H9 (cell line): ENCODE data around the gene NAALADL1. TPM values are rescaled to one million over a fixed set of nuclear protein-coding genes. Genes with fewer than 3 reads are reported as not detected.

Source experiments
- DNase-seq: peaks from one replicate; pipeline ENCODE4 v3.0.0-alpha.2; 2017
- H2AFZ ChIP-seq: one replicate; pipeline ENCODE4 v1.6.1; 2013; ENCODE audit warnings: mild to moderate bottlenecking, low read length, control low read depth, moderate library complexity
- H2AK5ac ChIP-seq: 2 replicates; pipeline ENCODE4 v1.6.1; 2013; ENCODE audit warnings: low read length, control low read depth, mixed read lengths; ENCODE audit not compliant: insufficient read length
- H2BK120ac ChIP-seq: one replicate; pipeline ENCODE4 v1.6.1; 2013; ENCODE audit warnings: low read depth, mild to moderate bottlenecking, low read length, control low read depth, inconsistent platforms; ENCODE audit not compliant: poor library complexity, severe bottlenecking
- H2BK12ac ChIP-seq: 2 replicates; pipeline ENCODE4 v1.6.1; 2013; ENCODE audit warnings: low read length, control low read depth, mixed read lengths, low read depth; ENCODE audit not compliant: insufficient read length
- H2BK15ac ChIP-seq: 2 replicates; pipeline ENCODE4 v1.6.1; 2013; ENCODE audit warnings: low read depth, low read length, control low read depth
- H2BK20ac ChIP-seq: one replicate; pipeline ENCODE4 v1.6.1; 2013; ENCODE audit warnings: low read depth, mild to moderate bottlenecking, low read length, control low read depth, inconsistent platforms; ENCODE audit not compliant: poor library complexity, severe bottlenecking
- H2BK5ac ChIP-seq: 2 replicates; pipeline ENCODE4 v1.6.1; 2013; ENCODE audit warnings: low read length, control low read depth, mixed read lengths; ENCODE audit not compliant: insufficient read length
- H3K14ac ChIP-seq: 2 replicates; pipeline ENCODE4 v1.6.1; 2013; ENCODE audit warnings: low read length, control low read depth; ENCODE audit not compliant: insufficient read depth
- H3K18ac ChIP-seq: 2 replicates; pipeline ENCODE4 v1.6.1; 2013; ENCODE audit warnings: low read depth, mild to moderate bottlenecking, mixed read lengths, low read length, control low read depth; ENCODE audit not compliant: insufficient read length
- H3K23ac ChIP-seq: 2 replicates; pipeline ENCODE4 v1.6.1; 2013; ENCODE audit warnings: low read length, control low read depth, mixed read lengths, low read depth; ENCODE audit not compliant: insufficient read length
- H3K23me2 ChIP-seq: 2 replicates; pipeline ENCODE4 v1.6.1; 2013; ENCODE audit warnings: low read depth, mild to moderate bottlenecking, mixed read lengths, low read length, control low read depth; ENCODE audit not compliant: insufficient read length, poor library complexity, severe bottlenecking
- H3K27ac ChIP-seq: 2 replicates; pipeline ENCODE4 v1.5.1; 2013; ENCODE audit warnings: low read length, control low read depth, mixed read lengths, low read depth; ENCODE audit not compliant: insufficient read length
- H3K27me3 ChIP-seq: 2 replicates; pipeline ENCODE4 v1.6.1; 2013; ENCODE audit warnings: low read length, control low read depth, inconsistent platforms; ENCODE audit not compliant: insufficient read depth
- H3K4ac ChIP-seq: 2 replicates; pipeline ENCODE4 v1.6.1; 2013; ENCODE audit warnings: low read depth, mild to moderate bottlenecking, control low read depth, inconsistent platforms, low read length, moderate library complexity
- H3K4me1 ChIP-seq: 2 replicates; pipeline ENCODE4 v1.6.1; 2013; ENCODE audit warnings: low read length, control low read depth, inconsistent platforms; ENCODE audit not compliant: insufficient read depth
- H3K4me2 ChIP-seq: 2 replicates; pipeline ENCODE4 v1.6.1; 2013; ENCODE audit warnings: low read length, control low read depth, mixed read lengths; ENCODE audit not compliant: insufficient read length, insufficient read depth
- H3K56ac ChIP-seq: 2 replicates; pipeline ENCODE4 v1.6.1; 2013; ENCODE audit warnings: low read depth, mild to moderate bottlenecking, mixed read lengths, low read length, control low read depth; ENCODE audit not compliant: insufficient read length
- H3K79me1 ChIP-seq: 2 replicates; pipeline ENCODE4 v1.6.1; 2013; ENCODE audit warnings: low read depth, mild to moderate bottlenecking, moderate library complexity, low read length, control low read depth, inconsistent platforms; ENCODE audit not compliant: insufficient read depth, poor library complexity, severe bottlenecking
- H3K79me2 ChIP-seq: 2 replicates; pipeline ENCODE4 v1.6.1; 2013; ENCODE audit warnings: low read length, control low read depth, inconsistent platforms; ENCODE audit not compliant: insufficient read depth
- H3K9ac ChIP-seq: 2 replicates; pipeline ENCODE4 v1.6.1; 2013; ENCODE audit warnings: low read length, control low read depth, mixed read lengths; ENCODE audit not compliant: insufficient read length; ENCODE audit errors: extremely low read depth
- H3K9me3 ChIP-seq: one replicate; pipeline ENCODE4 v1.6.1; 2013; ENCODE audit warnings: low read depth, low read length, inconsistent platforms; ENCODE audit not compliant: control insufficient read depth
- H3T11ph ChIP-seq: one replicate; pipeline ENCODE4 v1.6.1; 2013; ENCODE audit warnings: mild to moderate bottlenecking, low read length, control low read depth, inconsistent platforms
- H4K20me1 ChIP-seq: one replicate; pipeline ENCODE4 v1.6.1; 2013; ENCODE audit not compliant: control insufficient read depth, insufficient read length, insufficient read depth
- H4K5ac ChIP-seq: 2 replicates; pipeline ENCODE4 v1.6.1; 2013; ENCODE audit warnings: low read depth, mild to moderate bottlenecking, mixed read lengths, low read length, control low read depth; ENCODE audit not compliant: insufficient read length
- H4K8ac ChIP-seq: replicated peaks from 2 replicates; pipeline ENCODE4 v1.6.1; 2013; ENCODE audit warnings: low read length, control low read depth, mixed read lengths, low read depth; ENCODE audit not compliant: insufficient read length
- H4K91ac ChIP-seq: 2 replicates; pipeline ENCODE4 v1.6.1; 2013; ENCODE audit warnings: low read depth, mild to moderate bottlenecking, moderate library complexity, mixed read lengths, low read length, control low read depth; ENCODE audit not compliant: insufficient read length
- H3K27ac Mint-ChIP-seq, 3 experiments: 2 replicates in 2 of 3; 3 replicates in 1 of 3; pipeline ENCODE4 v1.8.0; 2020 to 2021; ENCODE audit warnings: mixed read lengths in 3 of 3, mild to moderate bottlenecking in 1 of 3, moderate library complexity in 1 of 3
- H3K27me3 Mint-ChIP-seq: 2 replicates; pipeline ENCODE4 v1.8.0; 2021; ENCODE audit warnings: low read depth, mild to moderate bottlenecking, moderate library complexity, mixed read lengths
- H3K36me3 Mint-ChIP-seq, 3 experiments: 2 replicates in 2 of 3; 3 replicates in 1 of 3; pipeline ENCODE4 v1.8.0; 2020 to 2021; ENCODE audit warnings: low read depth in 3 of 3, mixed read lengths in 3 of 3; ENCODE audit not compliant: insufficient read depth in 1 of 3
- H3K4me1 Mint-ChIP-seq, 2 experiments: 2 replicates each; pipeline ENCODE4 v1.8.0; 2020; ENCODE audit warnings: mixed read lengths in 2 of 2
- H3K4me3 Mint-ChIP-seq, 2 experiments: 2 replicates in 1 of 2; 3 replicates in 1 of 2; pipeline ENCODE4 v1.8.0; 2020 to 2021; ENCODE audit warnings: mild to moderate bottlenecking in 2 of 2, mixed read lengths in 2 of 2, moderate library complexity in 1 of 2
- H3K9me3 Mint-ChIP-seq, 2 experiments: 2 replicates in 1 of 2; 3 replicates in 1 of 2; pipeline ENCODE4 v1.8.0; 2020; ENCODE audit warnings: mild to moderate bottlenecking in 2 of 2, mixed read lengths in 2 of 2, moderate library complexity in 1 of 2
- WGBS: extraction: QIAGEN DNeasy Blood & Tissue Kit; methylation state at CpG from one replicate; pipeline ENCODE4 v1.1.7; 2013; ENCODE audit warnings: missing lambda C conversion rate, low lambda C conversion rate, mixed read lengths; ENCODE audit not compliant: insufficient read length; ENCODE audit errors: extremely low coverage; 5-methylcytosine and 5-hydroxymethylcytosine counted together
- total RNA-seq: library from RNA; stranded (reverse); gene quantifications from 2 replicates; pipeline ENCODE4 v1.2.1, GENCODE V29; 2021
- TF ChIP-seq, protein P1 (sequence below): fragments of 200-600 bp; sonication (generic); conservative IDR thresholded peaks from 3 replicates; pipeline ENCODE4 v1.8.0; 2021; ENCODE audit warnings: antibody characterized with exemption, mild to moderate bottlenecking

The NAALADL1 gene
- total RNA-seq, 1 experiment from 2014 or later, result 1.0 TPM

DNA sequence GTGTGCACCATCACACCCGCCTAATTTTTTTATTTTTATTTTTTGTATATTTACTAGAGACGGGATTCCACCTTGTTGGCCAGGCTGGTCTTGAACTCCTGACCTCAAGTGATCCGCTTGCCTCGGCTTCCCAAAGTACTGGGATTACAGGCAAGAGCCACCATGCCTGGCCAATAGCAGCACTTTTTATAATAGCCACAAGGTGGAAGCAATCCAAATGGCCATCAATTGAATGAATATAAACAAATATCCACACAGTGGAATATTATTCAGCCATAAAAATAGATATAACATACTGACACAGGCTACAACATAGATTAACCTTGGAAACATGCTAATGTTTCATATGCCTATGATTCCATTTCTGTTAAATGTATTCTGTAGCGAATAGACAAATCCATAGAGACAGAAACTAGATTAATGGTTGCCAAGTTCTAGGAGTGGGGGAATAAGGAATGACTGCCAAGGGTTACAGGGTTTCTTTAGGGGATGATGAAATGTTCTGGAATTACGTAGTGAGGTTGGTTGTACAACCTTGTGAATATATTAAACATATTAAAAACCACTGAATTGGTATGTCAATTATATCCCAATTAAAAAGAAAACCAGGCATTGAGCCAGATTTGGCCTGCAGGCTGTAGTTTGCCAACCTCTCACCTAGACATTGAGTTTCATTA is 42.5 kb upstream of the NAALADL1 start:
- H2AFZ ChIP-seq, result no peak overlapping the region
- Mint-ChIP-seq H3K9me3 (no peaks in the 10 kb centered on the region), H3K4me3 (no peak overlapping the region), H3K27ac (no peak overlapping the region), H3K36me3 (peaks cover 4 to 16% (median 14%) of the 10 kb centered on the region in 3 experiments; a peak in 5 of 7 replicates), H3K4me1 (peaks cover 5% of the 10 kb centered on the region in 2 experiments), H3K27me3 (no peaks in the 10 kb centered on the region)
- no peak overlapping the region for H2BK5ac ChIP-seq
- H4K8ac ChIP-seq, result no peak overlapping the region
- H3K18ac ChIP-seq, result no peak overlapping the region
- H3T11ph ChIP-seq, result no peak overlapping the region
- H2BK15ac ChIP-seq, result no peak overlapping the region
- no peak overlapping the region for H3K9ac ChIP-seq
- no peak overlapping the region for H2BK120ac ChIP-seq
- H3K27me3 ChIP-seq, result no peaks in the 10 kb centered on the region
- H4K5ac ChIP-seq, result no peak overlapping the region
- H3K23me2 ChIP-seq, result no peaks in the 10 kb centered on the region
- TF ChIP-seq, protein P1, sequence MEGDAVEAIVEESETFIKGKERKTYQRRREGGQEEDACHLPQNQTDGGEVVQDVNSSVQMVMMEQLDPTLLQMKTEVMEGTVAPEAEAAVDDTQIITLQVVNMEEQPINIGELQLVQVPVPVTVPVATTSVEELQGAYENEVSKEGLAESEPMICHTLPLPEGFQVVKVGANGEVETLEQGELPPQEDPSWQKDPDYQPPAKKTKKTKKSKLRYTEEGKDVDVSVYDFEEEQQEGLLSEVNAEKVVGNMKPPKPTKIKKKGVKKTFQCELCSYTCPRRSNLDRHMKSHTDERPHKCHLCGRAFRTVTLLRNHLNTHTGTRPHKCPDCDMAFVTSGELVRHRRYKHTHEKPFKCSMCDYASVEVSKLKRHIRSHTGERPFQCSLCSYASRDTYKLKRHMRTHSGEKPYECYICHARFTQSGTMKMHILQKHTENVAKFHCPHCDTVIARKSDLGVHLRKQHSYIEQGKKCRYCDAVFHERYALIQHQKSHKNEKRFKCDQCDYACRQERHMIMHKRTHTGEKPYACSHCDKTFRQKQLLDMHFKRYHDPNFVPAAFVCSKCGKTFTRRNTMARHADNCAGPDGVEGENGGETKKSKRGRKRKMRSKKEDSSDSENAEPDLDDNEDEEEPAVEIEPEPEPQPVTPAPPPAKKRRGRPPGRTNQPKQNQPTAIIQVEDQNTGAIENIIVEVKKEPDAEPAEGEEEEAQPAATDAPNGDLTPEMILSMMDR, result peak; percentile 36; the same call in 2 of the 3 replicates
- no peak overlapping the region for H3K23ac ChIP-seq
- no peaks in the 10 kb centered on the region for H3K4me1 ChIP-seq
- no peak overlapping the region for H3K27ac ChIP-seq
- H4K20me1 ChIP-seq, result no peaks in the 10 kb centered on the region
- DNase-seq, result no peak
- no peak overlapping the region for H3K14ac ChIP-seq
- H2AK5ac ChIP-seq, result no peak overlapping the region
- H3K56ac ChIP-seq, result no peak overlapping the region
- no peaks in the 10 kb centered on the region for H3K9me3 ChIP-seq
- WGBS, result no CpG with 5 or more reads among the region's 6 CpGs
- no peak overlapping the region for H2BK12ac ChIP-seq
- no peak overlapping the region for H3K4ac ChIP-seq
- no peak overlapping the region for H2BK20ac ChIP-seq
- H4K91ac ChIP-seq, result no peak overlapping the region
- H3K4me2 ChIP-seq, result no peak overlapping the region
- peaks cover 4% of the 10 kb centered on the region for H3K79me1 ChIP-seq
- H3K79me2 ChIP-seq, result 0 out of 2 replicates have a peak, but pooled peaks cover 3% of the 10 kb centered on the region
